NT2/D1 (cell line): ENCODE results near the gene ADSS1.

Source experiments
- DNase-seq: peaks from one replicate; pipeline ENCODE4 v3.0.0-alpha.2; 2011; ENCODE audit warnings: low read depth, low spot score
- H3K27me3 ChIP-seq: 2 replicates; pipeline ENCODE4 v1.6.0; 2011; ENCODE audit warnings: mild to moderate bottlenecking; ENCODE audit not compliant: insufficient read length, insufficient read depth
- H3K36me3 ChIP-seq: 2 replicates; pipeline ENCODE4 v1.6.1; 2011; ENCODE audit warnings: mild to moderate bottlenecking, low read length, mixed read lengths; ENCODE audit not compliant: insufficient read depth, insufficient read length
- H3K4me1 ChIP-seq: 2 replicates; pipeline ENCODE4 v1.5.1; 2011; ENCODE audit not compliant: insufficient read depth, insufficient read length
- H3K4me3 ChIP-seq: 2 replicates; pipeline ENCODE4 v1.5.1; 2011; ENCODE audit warnings: low read depth; ENCODE audit not compliant: insufficient read length
- H3K9ac ChIP-seq: 2 replicates; pipeline ENCODE4 v1.6.0; 2011; ENCODE audit warnings: low read depth; ENCODE audit not compliant: insufficient read length
- H3K9me3 ChIP-seq: 2 replicates; pipeline ENCODE4 v1.5.1; 2011; ENCODE audit warnings: mild to moderate bottlenecking, low read length; ENCODE audit not compliant: insufficient read depth
- SUZ12 ChIP-seq: IDR thresholded peaks from 2 replicates; pipeline ENCODE4 v1.6.1; 2011; ENCODE audit not compliant: insufficient read length, insufficient read depth; ENCODE audit errors: extremely low read depth
- YY1 ChIP-seq: IDR thresholded peaks from 2 replicates; pipeline ENCODE4 v1.6.1; 2011; ENCODE audit not compliant: insufficient read length, insufficient read depth
- ZNF274 ChIP-seq: IDR thresholded peaks from 2 replicates; pipeline ENCODE4 v1.6.1; 2011; ENCODE audit warnings: mild to moderate bottlenecking, low read depth, low read length

ADSS1 gene

DNA sequence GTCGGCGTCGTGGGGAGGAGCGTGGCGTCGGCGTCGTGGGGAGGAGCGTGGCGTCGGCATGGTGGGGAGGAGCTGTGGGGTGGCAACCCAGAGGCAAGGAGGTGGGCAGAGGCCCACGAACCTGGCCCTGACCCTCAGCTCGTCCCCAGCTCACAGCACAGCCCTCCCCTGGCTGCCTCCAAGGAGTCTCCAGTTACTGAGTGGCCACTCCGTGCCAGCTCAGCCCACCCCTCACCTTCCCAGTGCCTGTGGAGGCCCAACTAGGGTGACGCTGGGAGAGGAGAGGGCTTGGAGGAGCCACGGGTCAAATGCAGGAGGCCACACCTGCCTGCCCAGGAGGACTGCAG is 5.8 kb downstream of the ADSS1 start:
- TF ChIP-seq YY1, result no peak
- TF ChIP-seq ZNF274, result no peak
- no peak for TF ChIP-seq SUZ12
- Histone ChIP-seq H3K9me3 (no peaks in the 10 kb centered on the region), H3K9ac (no peak overlapping the region), H3K4me1 (peaks cover 12% of the 10 kb centered on the region), H3K27me3 (no peaks in the 10 kb centered on the region), H3K36me3 (no peaks in the 10 kb centered on the region), H3K4me3 (no peak overlapping the region)
- no peak for DNase-seq

DNA sequence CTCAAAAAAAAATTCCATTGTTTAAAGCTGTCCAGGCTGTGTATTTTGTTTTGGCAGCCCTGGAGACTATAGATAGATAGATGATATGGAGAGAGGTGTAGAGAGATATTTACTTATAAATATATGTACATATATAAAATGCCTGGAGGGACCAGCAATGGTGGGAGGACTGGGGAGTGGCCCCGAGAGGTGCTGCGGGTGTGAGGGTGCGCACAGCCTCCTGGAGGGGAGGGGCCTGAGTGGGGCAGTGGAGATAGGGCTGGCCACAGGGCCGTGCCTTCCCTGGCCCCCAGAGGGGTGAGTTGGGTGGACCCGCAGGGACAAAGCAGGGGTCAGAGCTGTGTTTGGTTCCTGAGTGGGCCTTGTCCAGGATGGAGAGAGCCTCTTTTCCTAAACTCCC is 6.5 kb downstream of the ADSS1 start:
- DNase-seq, result no peak
- no peaks in the 10 kb centered on the region for H3K36me3 ChIP-seq

DNA sequence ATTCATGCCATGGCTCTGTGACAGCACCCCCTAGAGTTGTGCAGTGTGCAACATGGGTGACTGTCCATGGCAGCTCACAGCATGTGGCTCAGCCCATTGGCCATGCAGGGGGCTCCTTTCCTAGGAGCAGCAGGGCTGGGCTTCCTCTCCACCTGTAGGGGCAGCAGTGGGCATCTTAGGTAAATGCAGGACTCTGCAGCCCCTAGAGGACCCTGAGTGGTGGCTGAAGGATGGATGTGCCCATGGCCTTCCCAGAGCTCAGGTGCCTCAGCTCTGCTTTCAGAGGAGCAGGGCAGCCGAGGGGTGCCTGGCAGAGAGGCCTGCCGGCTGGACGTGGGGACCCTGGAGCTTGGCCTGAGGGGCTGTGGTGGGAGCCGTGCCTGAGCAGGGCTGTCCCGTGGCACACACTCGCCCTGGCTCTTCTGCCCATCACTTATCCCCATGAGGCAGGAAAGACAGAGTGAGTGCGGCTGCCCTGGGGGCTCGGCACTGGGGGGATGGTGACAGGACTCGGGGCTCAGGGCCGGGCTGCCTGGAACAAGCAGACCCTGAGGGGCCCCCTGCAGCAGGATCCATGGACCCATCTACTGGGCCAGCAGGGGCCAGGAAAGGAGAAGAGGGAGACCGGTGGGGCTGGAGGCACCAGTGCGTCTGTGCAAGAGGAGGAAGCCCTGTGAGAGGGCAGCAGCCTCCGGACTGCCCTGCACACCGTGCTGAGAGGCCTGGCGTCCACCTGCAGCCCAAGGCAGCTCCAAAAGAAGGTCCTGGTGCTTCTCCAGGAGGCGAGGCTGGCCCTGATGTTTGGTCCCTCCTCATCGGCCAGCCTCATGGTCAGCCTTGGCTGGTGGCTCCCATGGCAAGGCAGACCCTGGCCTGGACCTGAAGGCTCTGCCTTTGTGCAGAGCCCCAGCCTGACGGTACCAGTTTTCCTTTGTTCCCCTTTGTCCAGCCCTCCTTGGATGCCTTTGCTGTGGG is 7.6 kb downstream of the ADSS1 start:
- H3K4me3 ChIP-seq, result no peak overlapping the region
- TF ChIP-seq SUZ12, result no peak
- no peak for TF ChIP-seq ZNF274
- no peak for TF ChIP-seq YY1
- no peak for DNase-seq
- no peaks in the 10 kb centered on the region for H3K27me3 ChIP-seq
- H3K9ac ChIP-seq, result no peak overlapping the region
- H3K4me1 ChIP-seq, result peaks cover 12% of the 10 kb centered on the region
- no peaks in the 10 kb centered on the region for H3K9me3 ChIP-seq
- H3K36me3 ChIP-seq, result no peaks in the 10 kb centered on the region

More for the DNA sequence above, 6.5 kb downstream of the ADSS1 start:
- no peak for TF ChIP-seq SUZ12
- H3K4me1 ChIP-seq, result peaks cover 13% of the 10 kb centered on the region
- no peak overlapping the region for H3K4me3 ChIP-seq
- H3K9me3 ChIP-seq, result no peaks in the 10 kb centered on the region
- no peaks in the 10 kb centered on the region for H3K27me3 ChIP-seq
- H3K9ac ChIP-seq, result no peak overlapping the region

DNA sequence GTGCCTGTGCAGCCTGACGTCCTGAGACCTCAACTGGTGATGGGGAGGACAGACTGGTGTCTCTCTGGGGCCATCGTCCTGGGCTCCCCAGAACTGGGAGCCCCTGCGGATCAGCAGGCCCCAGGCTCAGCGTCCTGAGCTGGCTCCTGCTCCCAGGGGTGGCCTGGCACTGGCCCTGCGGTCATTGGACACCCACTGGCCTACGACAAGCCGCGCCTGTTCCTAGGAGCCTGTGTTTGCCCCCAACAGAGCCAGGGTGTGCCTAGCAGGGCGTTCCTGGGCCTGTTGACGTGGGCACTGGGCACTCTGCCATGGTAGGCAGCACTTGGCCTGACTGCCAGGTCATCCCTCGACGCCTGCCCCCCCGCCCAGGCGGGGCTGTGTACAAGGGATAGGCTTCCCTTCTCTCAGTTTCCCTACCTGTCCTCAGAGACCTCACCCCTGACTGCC is 8.4 kb downstream of the ADSS1 start:
- Histone ChIP-seq H3K9me3 (no peaks in the 10 kb centered on the region), H3K36me3 (no peaks in the 10 kb centered on the region), H3K4me3 (no peak overlapping the region), H3K9ac (no peak overlapping the region), H3K4me1 (peaks cover 10% of the 10 kb centered on the region), H3K27me3 (no peaks in the 10 kb centered on the region)
- TF ChIP-seq ZNF274, result no peak
- no peak for DNase-seq

DNA sequence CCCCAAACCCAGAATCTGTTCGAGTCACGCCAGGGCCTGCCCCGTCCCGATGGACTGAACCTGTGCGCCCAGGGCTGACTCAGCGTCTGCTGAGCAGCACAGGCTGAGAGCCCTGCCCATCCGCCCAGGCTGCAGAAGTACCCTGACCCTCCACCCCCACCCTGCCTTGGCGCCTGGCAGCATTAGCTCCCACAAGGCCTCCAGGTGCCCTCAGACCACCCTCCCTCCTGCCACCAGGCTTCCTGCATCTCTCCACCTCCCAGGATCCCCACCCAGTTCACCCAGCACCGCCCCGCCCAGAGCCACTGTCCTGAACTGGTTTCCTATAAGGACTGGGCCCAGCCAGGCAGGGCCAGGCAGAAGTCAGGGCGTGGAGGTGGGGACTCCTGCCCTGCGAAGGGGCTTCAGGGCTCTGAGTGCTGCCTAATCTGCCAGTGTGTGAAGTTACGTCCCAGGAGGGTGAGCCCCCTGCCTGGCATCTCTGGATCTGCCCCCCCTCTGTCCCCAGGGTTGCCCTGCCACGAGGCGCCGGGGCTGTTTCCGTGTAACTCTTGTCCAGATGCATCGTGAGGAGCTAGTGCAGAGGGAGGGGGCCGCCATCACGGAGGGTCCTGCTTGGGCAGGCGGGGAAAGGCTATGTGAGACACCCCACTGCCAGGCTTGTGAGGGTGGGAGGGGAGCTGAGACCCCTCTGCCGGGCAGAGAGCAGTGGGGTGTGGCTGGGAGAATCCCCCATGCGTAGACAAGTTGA is 9.1 kb downstream of the ADSS1 start:
- TF ChIP-seq YY1, result no peak
- no peak for TF ChIP-seq SUZ12
- TF ChIP-seq ZNF274, result no peak
- Histone ChIP-seq H3K4me1 (peaks cover 10% of the 10 kb centered on the region), H3K9me3 (no peaks in the 10 kb centered on the region), H3K36me3 (no peaks in the 10 kb centered on the region), H3K27me3 (no peaks in the 10 kb centered on the region), H3K9ac (no peak overlapping the region), H3K4me3 (no peak overlapping the region)
- DNase-seq, result no peak

DNA sequence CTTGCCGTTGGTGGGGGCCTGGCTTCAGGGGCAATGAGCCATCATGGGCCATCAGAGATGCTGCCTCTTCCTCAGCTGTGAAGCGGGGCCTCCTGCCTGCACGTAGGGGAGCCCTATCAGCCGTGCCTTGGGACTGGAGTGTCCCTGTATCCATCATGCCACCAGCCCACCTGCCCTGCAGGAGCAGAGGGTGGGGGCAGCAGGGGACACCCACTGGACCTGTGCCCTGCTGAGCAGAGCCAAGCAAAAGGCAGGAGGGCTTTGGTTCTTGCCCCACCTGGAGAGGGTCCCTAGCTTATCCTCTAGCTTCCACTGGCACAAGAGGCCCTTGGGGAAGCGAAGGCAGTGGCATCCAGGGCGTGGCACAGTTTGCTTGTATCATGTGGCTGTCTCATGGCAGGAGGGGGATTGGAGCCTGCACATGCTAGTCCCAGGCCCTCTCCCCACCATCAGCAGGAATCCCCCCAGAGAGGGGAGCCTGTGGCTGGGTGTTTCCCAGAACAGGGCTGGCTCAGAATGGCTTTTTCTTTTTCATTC is 10.1 kb downstream of the ADSS1 start:
- Histone ChIP-seq H3K9me3 (no peaks in the 10 kb centered on the region), H3K4me1 (peaks cover 10% of the 10 kb centered on the region), H3K36me3 (no peaks in the 10 kb centered on the region), H3K4me3 (no peak overlapping the region), H3K27me3 (no peaks in the 10 kb centered on the region), H3K9ac (no peak overlapping the region)
- no peak for TF ChIP-seq ZNF274
- TF ChIP-seq YY1, result no peak
- no peak for TF ChIP-seq SUZ12
- no peak for DNase-seq

DNA sequence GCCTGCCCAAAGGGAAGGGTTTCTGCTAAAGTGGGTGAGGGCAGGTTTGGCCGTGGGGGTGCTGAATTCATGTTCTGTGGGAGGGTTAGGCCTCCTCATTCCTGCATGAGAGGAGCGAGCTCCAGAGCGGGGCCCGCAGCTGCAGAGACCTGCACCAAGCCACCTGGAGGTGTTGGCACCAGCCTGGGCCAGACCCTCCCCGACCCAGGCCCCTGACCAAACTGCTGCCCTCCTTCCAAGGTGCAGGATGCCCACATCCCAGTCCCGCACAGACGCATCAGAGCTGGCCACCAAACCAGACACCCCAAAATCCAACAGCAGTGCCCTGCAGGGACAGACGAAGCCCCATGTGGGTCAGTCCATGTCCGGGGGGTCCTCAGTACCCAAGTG is 10.6 kb downstream of the ADSS1 start:
- Histone ChIP-seq H3K9ac (no peak overlapping the region), H3K27me3 (no peaks in the 10 kb centered on the region), H3K36me3 (no peaks in the 10 kb centered on the region), H3K4me1 (peaks cover 10% of the 10 kb centered on the region), H3K9me3 (no peaks in the 10 kb centered on the region), H3K4me3 (no peak overlapping the region)
- no peak for DNase-seq
- no peak for TF ChIP-seq YY1
